HG03280 (cell line): ENCODE data around the gene COX17.

ENCODE experiments used
- ATAC-seq: cut with Tn5 transposase; IDR thresholded peaks from one replicate; pipeline ENCODE4 v1.9.1; 2021; ENCODE audit warnings: mild to moderate bottlenecking, moderate library complexity; ENCODE audit not compliant: unreplicated experiment

The COX17 gene

DNA sequence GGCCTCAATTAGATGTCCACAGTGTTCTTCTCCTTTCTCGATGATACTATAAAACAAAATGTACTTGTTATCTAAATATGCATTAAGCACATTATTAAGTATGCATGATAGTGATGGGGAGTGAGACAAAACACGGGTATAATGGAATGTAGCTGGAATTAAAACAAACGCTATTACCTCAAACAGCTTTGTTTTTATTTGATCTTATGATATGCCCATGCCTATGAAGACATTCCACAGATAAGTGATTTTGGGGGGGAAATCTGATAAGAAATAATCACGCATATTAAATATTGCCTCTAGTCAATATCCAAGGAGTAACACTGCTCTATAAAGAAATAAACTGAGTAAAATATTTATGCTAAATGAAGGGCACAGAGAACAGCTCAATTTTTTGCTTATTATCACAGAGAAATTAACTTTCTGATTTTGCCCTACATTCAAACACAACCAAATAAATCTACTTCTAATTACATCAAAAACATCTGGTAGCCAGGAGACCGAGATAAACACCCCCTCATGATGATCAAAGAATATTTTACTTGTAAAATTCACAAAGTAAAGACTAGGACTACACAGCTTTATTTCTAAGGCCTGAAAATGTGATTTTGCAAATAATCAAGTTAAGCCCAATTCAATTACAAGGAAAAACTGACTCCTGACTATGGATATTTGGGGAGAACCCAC, 1.9 kb downstream of the COX17 start:
- no peak for ATAC-seq

DNA sequence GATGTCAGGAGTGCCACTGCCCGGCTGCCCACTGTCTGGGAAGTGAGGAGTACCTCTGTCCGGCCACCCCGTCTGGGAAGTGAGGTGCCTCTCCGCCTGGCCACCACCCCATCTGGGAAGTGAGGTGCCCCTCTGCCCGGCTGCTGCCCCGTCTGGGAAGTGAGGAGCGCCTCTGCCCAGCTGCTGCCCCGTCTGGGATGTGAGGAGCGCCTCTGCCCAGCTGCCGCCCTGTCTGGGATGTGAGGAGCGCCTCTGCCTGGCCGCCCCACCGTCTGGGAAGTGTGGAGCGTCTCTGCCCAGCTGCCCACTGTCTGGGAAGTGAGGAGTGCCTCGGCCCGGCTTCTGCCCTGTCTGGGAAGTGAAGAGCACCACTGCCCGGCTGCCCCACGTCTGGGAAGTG, 3.3 kb downstream of the COX17 start:
- ATAC-seq, result no peak

DNA sequence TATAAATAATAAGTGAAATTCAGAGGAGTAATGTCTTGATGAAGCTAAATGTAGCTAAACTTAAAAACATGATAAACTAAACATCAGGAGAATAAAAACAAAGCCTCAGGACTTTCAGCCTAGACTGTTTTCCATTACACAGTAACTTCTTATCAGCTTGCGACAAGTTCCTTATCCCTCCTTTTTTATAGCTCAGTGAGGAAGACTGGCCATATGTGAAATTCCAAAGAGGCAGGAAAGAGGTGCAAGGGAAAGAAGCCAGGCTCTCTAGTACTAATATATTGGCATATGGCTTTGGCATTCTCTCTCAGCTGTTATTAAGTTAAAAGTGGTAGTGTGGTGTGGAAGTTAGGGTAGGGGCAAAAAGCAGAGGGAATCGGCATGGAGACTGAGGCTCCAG, 4.4 kb downstream of the COX17 start:
- no peak for ATAC-seq

DNA sequence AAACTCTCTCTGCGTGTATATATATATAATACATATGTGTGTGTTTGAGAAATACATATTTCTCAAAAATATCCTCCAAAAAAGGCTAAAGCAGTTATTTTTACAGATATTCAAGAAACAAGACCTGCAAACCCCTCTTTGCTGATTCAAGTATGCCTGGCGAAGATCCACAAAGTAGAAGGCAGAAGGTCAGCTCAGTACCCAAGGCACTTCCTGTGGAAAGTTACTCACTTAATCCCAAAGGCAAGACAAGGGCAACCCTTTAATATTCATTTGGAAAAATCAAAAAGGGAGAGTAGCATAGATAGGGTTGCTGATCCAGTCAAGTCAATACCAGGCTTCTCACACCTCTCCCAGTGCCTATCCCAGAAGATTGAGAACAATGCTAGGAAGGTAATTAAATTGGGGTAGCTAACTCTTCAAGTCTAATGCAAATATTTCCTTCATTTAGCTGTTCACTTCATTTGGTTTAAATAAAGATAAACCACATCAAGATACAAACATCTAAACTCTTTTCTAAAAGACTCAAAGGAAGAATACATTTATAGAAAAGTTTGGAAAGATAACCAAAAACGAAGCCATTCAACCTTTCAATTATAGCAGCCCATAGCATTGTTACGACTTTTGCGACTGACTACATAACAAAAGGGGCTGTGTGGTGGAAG, 7.2 kb downstream of the COX17 start:
- no peak for ATAC-seq

DNA sequence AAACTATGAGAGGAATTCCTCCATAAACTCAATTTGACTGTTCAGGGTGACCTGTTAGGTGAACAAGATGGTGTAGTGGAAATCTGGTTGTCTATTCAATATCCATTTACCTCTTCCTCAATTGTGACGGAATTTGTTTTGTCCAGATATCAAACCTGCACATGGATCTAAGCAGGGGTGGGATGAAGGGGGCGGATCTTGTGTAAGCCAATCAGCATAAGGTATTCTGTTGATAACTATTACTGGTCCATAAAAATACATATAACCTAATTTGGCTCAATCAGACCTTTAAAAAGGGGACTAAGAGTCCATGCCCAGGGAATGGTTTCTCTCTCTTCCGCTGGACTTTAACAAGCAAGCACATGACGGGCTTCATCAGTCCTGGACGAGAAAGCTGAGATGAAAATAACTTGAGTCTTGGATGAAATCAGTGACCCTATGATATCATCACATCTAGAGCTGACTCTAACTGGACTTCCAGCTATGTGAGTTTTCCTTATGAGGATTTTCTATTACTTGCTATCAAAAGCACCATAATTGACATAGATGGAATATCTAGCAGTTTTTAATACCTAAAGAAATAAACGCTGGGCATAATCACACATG, 11.1 kb downstream of the COX17 start:
- no peak for ATAC-seq

DNA sequence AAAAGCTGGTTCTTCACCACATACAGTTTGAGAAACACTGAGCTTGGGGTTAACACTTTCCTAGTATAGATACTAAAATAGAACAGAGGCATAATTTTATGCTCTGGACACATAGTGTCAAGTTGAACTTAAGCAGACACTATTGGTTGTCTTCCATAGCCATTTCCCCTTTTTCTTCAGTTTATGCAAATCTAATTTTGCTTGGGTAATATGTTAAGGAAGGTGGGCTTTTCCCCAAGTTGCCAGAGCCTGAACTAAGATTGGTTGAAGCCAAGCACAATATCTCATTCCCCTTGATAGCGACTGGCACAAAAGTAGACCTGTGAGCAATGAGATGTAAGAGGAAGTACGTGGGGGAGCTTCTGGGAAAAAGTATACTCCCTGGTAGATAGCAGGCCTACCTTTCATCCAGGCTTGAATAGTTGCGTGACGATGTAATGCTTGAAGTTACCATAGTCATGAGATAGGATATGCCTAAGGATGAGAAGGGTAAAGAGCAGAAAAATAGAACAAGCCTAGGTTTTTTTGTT, 12.3 kb downstream of the COX17 start:
- no peak for ATAC-seq

DNA sequence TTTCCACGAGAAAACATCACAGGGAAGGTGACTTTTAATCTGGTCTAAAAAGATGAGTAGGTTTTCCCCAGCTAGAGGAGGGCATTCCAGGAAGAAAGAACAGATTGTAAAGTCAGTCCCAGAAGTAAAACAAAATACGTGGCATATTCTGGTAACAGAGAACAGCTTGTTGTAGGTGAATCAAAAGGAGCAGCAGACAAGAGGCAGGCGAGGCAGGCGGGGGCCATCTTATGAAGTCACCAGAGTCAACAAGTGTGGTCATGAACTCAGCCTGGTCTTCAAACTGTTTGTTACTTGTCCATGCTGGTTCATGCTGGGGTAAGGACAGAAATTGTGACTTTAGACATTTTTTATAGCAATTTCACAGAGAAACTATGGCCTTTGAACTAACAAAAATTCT, 12.8 kb downstream of the COX17 start:
- no peak for ATAC-seq

DNA sequence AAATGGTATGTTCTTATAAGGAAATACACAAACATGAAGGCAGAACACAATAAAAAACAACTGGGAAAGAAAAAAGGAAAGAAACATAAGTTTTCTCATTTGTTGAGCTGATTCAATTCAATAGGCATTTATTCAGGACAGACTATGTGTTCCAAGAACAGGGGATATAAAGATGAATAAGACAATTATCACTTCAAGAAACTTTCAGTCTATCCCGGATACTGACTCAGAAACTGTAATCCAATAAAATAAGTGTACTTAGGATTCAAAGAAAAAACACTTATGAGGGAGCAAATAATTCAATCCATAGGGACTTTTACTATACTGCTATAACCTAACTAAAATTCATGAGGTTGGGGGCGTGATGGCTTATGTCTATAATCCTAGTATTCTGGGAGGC, 13.3 kb downstream of the COX17 start:
- no peak for ATAC-seq

DNA sequence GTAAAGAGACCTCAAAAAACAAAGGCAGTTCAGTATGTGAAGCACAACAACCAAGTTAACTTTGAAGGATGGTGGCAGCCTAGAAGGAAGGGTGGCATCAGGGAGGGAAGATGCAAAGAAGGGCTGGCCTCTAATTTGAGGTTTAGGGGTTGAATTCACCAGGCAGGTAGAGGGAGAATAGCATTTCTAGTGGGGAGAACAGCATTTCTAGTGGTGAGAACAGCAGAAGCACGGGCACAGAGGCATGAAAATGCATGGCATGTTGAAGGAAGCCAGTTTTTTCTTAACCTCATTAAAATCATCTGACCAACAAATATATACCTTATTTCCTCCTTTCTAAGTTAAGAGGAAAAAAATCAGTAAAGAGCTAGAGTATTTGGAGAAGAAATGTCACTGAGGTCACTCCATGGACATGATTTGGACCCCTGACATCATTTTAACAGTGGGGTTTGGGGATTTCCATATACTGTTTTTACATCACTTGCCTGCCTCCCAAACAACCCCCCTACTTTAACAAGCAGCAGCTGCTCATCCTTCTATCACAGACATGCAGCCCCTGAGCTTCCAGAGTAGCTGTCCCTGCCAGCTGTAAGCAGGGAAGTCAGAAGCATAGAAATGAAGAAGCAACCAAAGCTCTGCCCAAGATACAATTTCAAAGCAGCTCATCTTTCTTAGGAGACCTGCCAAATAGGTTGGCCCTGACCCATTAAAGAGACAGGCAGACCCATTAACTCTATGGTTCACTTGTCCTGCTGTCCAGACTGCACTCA, 14.4 kb downstream of the COX17 start:
- ATAC-seq, result no peak

DNA sequence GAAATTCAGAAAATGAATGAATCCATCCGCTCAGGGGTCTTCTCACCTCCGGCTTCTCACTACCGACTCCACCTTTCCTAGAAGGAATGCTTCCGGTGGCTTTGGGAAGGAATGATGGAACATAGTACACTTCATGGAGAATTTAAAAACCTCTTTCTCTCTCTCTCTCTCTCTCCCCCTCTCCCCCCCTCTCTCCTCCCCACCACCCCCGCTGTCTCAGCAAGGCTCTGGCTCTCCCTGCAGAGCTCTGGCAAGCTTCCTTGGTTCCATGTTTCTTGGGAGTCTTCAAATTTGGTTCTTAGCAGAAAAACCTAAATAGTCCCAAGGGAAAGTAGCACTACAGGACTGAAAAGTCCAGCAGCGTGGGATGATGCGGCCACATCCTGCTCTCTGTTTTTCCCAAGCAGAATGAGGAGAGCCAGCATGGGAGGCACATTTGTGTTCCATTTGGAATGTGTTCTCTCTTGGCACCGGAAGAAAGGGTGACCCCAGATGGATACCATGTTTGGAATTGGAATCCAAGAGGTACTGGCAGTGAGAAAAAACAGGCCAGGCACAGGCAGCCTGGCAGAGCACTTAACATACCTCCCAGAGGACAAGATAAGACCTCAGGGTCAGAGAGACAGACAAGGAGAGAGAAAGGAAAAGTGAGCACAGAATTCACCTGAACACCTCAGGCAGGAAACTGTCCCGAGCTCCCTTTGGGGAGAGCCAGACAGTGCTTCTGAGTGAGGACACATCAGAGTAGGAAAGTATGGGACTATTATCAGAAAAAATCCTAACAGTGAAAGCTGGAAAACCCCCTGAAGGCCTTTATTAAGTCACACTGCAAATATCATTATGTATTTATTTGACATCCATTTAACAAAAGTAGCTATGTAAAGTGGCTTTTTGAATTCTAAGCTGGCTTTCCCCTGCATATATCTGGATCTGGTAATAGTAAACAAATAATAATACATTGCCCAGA, 16.4 kb downstream of the COX17 start, which contains the start of gene POPDC2:
POPDC2 (minus strand) TSS at position 116 of the 967 bp plus-strand sequence. CDS start 166 bp downstream, outside the sequence.
- no peak for ATAC-seq

DNA sequence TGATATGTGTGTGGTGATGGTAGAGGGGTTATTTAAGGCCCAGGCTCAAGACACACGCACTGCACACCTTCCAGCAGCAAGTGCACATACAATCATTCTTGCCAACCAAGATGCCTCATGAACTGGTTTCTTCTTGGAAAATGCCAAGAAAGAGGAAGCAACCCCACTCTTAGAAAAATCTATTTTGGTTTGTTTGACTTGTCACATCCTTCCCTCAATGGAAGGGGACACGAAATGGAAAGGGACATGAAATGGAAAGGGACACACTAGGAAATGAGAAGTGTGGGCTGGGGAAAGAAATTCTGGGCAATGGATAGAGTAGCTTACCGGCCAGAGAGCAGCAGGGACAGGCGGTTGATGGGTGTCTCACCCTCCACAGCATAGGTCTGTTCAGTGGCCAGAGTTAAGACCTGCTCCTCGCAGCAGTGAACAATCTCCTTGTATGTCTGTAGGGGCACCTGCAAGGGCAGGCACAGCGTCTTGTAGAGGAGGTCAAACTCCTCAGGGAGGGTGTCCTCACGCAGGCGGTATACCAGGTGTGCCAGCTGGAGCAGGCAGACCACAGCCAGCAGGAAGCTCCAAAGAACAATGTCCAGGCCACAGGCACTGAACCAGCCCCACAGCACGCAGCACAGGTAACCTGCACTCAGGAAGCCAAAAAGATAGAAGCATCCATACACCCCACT, 17.5 kb downstream of the COX17 start:
- ATAC-seq, result no peak

DNA sequence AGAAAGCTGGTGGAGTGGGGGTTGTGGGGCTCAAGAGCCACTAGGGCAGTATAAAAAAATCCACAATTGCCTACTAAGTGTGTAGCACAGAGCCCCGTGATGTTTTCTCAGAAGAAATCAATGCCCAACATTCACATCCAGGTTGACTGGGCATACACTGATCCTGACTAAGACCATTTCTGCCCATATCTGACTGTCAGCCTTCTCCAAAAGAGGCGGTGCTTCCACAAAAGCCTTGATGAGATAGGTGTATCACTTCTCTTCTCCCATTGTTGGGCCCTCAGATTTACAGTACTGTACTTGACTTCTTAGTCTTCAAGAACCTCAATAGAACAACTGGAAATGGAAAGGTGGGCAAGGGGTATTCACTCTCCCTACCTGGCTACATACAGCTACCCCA, 18.2 kb downstream of the COX17 start:
- ATAC-seq, result no peak

DNA sequence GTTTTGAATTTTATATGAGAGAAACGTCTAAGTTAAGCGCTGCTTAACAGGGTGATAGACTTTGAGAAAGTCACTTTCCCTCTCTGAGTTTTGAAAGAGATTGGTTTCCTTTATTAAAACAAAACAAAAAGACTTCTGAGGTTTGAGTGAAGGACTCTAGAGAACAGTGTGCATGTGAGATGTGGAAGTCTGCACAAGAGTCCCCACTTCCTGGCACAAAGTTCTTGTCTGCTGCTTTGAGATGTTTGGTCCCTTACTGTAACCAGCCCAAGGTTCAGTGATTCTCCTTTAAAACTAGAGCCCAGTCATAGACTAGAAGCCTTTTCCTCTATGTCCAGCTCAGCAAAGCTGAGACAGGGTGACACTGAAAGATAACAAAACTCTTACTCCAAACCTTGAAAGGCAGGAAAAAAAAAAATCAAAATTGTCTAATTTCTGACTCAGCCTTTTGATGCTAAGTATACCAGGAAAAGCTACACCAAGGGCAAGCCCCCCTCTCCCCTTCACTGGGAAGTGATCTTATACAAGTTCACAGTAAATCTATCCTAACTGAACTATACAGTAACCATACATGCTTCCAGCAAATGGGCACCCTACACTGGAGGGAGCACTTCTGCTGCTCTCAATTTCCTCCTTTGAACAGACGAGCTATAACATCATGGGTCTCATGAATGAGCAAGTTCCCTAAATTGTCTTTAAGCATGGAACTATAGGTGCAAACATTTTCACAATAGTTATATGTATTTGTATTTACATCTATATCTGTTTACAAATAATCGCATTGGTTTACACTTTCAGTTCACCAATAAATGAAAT, 19.1 kb downstream of the COX17 start:
- ATAC-seq, result peak; percentile 42

DNA sequence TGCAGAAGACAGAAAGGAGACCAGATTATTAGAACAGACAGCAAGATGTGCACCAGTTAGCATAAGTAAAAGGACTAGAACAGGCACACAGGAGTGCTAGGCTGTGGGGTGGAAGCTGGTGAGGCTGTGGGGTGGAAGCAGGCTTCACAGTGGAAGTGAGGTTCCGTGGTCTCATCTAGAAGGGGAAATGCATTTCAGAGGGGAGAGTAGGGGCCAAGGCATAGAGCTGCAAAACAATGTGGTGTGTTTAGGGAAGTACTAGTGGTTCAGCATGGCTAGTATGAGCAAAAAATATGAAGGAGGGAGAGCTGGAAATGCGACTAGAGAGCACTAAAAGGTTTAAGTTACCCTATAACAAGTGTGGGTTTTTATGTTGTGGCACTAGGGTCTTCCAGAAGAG, 23.3 kb downstream of the COX17 start:
- no peak for ATAC-seq

DNA sequence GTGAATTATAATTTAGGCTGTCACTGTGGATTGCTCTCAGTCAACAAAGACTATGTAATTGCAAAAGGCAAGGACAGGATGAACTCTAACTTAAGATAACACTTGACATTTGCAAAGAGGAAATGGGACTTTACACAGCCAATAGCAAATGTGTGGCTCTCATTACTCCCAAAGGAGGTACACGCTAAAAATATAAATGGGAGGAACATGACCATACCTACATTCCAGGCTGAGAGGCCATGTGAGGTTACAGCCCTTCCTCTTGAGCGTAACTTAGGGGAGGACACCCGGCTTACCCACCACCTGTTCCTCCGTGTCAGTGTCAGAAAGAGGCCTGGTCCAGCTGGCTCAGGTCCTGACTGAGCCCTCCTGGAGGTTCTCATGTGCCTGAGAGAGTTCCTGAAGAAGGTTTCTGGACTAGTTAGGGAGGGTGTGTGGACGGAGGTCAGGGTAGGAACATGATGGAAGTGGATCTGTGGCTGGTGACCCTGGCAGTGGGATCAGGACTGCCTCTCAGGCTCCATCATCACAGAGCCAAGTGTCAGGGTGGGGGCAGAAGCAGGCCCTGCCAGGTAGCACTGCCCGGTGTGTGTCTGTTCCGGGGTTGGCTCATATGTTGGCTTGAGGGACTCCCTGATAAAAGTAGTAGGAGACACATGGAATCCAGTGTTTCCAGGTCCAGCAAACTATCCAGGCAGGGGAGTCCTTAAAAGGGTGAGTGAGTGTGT, 24.7 kb downstream of the COX17 start:
- ATAC-seq, result no peak

DNA sequence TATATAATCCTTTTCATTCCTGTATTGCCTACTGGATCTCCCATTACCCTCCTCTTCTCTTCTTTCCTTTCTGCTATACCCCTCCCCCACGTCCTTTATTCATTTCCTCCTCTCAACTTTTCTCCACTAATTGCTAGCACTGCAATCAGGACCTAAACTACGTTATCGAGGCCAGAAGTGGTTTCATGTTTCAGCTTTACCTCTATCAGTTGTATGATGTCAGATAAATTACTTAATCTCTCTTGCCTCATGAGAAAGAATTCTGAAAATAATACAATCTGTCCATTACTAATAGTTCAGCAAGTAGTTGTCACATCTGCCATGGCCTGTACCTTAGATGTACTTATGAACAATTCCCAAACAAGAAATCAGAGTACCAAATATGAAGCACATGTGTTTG, 27.4 kb downstream of the COX17 start:
- no peak for ATAC-seq

DNA sequence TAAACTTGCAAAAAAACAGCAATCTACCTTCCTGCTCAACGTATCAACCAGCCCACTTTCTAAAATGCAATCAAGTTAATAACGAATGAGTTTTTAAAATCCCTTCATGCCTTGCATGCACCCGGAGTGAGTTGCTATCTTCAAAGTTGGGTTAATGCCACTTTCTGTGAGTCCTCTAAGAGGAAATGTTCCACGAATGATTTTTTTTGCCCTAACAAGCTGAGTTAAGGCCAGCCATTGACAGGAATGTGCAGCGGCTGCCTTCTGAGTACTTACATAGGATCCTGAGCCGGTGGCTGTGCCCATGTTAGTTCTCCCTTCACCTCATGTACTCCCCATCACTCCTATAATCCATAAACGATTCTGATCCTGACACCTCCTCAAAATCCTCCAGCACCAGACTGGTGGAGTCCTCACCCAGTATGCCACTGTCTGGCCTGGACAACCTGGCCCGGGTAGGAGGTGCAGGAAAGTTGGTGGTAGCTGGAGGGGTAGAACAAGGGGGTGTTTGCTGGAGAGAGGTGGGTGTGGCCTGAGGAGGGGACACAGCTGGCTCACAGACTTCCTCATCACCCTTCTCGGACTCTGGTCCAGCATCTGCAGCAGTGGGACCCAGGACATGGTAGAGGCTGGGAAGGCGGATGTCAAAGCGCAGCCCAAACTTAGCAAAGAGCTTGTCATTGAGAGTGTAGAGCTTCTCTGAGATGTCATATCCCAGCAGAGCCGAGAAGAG, 29.2 kb downstream of the COX17 start:
- ATAC-seq, result no peak
